SK-N-SH treated with all-trans-retinoic acid at 6 μM for 48 hours (cell line): Measurements from ENCODE around the gene MYH8.

Experiments
- ATAC-seq: fragments of 200-7000 bp; cut with Tn5 transposase; 3 replicates; pipeline ENCODE4 v1.9.1; 2020; ENCODE audit warnings: mild to moderate bottlenecking, moderate library complexity
- ARNTL ChIP-seq: fragments of 450-650 bp; formaldehyde crosslinking; IDR thresholded peaks from 2 replicates; pipeline ENCODE4 v1.5.0; 2020; ENCODE audit warnings: low read depth, mild to moderate bottlenecking, moderate library complexity, borderline replicate concordance
- BACH2 ChIP-seq: fragments of 250-450 bp; sonication (Bioruptor Pico); IDR thresholded peaks from 2 replicates; pipeline ENCODE4 v1.9.0; 2021; ENCODE audit warnings: mild to moderate bottlenecking, borderline replicate concordance
- CSDC2 ChIP-seq: fragments of 250-450 bp; sonication (Bioruptor Pico); IDR thresholded peaks from 2 replicates; pipeline ENCODE4 v1.5.0; 2020; ENCODE audit warnings: mild to moderate bottlenecking, moderate library complexity
- ESRRG ChIP-seq: fragments of 250-450 bp; sonication (Bioruptor Pico); IDR thresholded peaks from 2 replicates; pipeline ENCODE4 v1.6.1; 2021; ENCODE audit warnings: mild to moderate bottlenecking
- GLIS3 ChIP-seq: fragments of 250-450 bp; sonication (Bioruptor Pico); IDR thresholded peaks from 2 replicates; pipeline ENCODE4 v1.5.0; 2020; ENCODE audit warnings: mild to moderate bottlenecking, moderate library complexity
- ISL1 ChIP-seq: fragments of 250-450 bp; sonication (Bioruptor Pico); IDR thresholded peaks from 2 replicates; pipeline ENCODE4 v2.1.2; 2022; ENCODE audit warnings: mild to moderate bottlenecking, moderate library complexity
- OSR1 ChIP-seq: fragments of 250-450 bp; sonication (Bioruptor Pico); IDR thresholded peaks from 2 replicates; pipeline ENCODE4 v1.8.0; 2022; ENCODE audit warnings: moderate library complexity, mild to moderate bottlenecking, inconsistent platforms
- PPARA ChIP-seq: fragments of 250-450 bp; sonication (Bioruptor Pico); IDR thresholded peaks from 2 replicates; pipeline ENCODE4 v1.5.0; 2020; ENCODE audit warnings: mild to moderate bottlenecking, borderline replicate concordance
- RARB ChIP-seq: fragments of 250-450 bp; sonication (Bioruptor Pico); IDR thresholded peaks from 2 replicates; pipeline ENCODE4 v1.8.0; 2021; ENCODE audit warnings: mild to moderate bottlenecking, moderate library complexity
- SNAI2 ChIP-seq: fragments of 250-450 bp; sonication (Bioruptor Pico); IDR thresholded peaks from 2 replicates; pipeline ENCODE4 v1.5.0; 2020; ENCODE audit warnings: mild to moderate bottlenecking, moderate library complexity
- TCF4 ChIP-seq: fragments of 250-450 bp; sonication (Bioruptor Pico); IDR thresholded peaks from 2 replicates; pipeline ENCODE4 v1.8.0; 2021; ENCODE audit warnings: mild to moderate bottlenecking, moderate library complexity, borderline replicate concordance
- TOX ChIP-seq: fragments of 250-450 bp; sonication (Bioruptor Pico); IDR thresholded peaks from 2 replicates; pipeline ENCODE4 v1.8.0; 2021; ENCODE audit warnings: mild to moderate bottlenecking, moderate library complexity, borderline replicate concordance
- ZC3H10 ChIP-seq: fragments of 250-450 bp; sonication (Bioruptor Pico); IDR thresholded peaks from 2 replicates; pipeline ENCODE4 v1.5.1; 2021; ENCODE audit warnings: mild to moderate bottlenecking, moderate library complexity
- ZFP3 ChIP-seq: fragments of 250-450 bp; sonication (Bioruptor Pico); IDR thresholded peaks from 2 replicates; pipeline ENCODE4 v1.5.0; 2020; ENCODE audit warnings: mild to moderate bottlenecking, moderate library complexity
- ZFP30 ChIP-seq: fragments of 450-650 bp; formaldehyde crosslinking; IDR thresholded peaks from 2 replicates; pipeline ENCODE4 v1.5.0; 2022; ENCODE audit warnings: mild to moderate bottlenecking, moderate library complexity
- ZNF565 ChIP-seq: fragments of 450-650 bp; formaldehyde crosslinking; conservative IDR thresholded peaks from 2 replicates; pipeline ENCODE4 v1.5.0; 2020; ENCODE audit warnings: low read depth, mild to moderate bottlenecking, moderate library complexity
- ZNF70 ChIP-seq: fragments of 450-650 bp; formaldehyde crosslinking; IDR thresholded peaks from 2 replicates; pipeline ENCODE4 v1.5.0; 2020; ENCODE audit warnings: mild to moderate bottlenecking, moderate library complexity
- ZNF8 ChIP-seq: fragments of 450-650 bp; formaldehyde crosslinking; IDR thresholded peaks from 2 replicates; pipeline ENCODE4 v1.5.0; 2020; ENCODE audit warnings: mild to moderate bottlenecking, moderate library complexity
- TF ChIP-seq, protein P1 (sequence below): fragments of 250-450 bp; sonication (Bioruptor Pico); IDR thresholded peaks from 2 replicates; pipeline ENCODE4 v1.5.1; 2020; ENCODE audit warnings: low read depth, mild to moderate bottlenecking, moderate library complexity
- TF ChIP-seq, protein P2 (sequence below): fragments of 250-450 bp; sonication (Bioruptor Pico); IDR thresholded peaks from 2 replicates; pipeline ENCODE4 v1.8.0; 2020; ENCODE audit warnings: mild to moderate bottlenecking, moderate library complexity, borderline replicate concordance
- TF ChIP-seq, protein P3 (sequence below): fragments of 250-450 bp; sonication (Bioruptor Pico); IDR thresholded peaks from 2 replicates; pipeline ENCODE4 v1.8.0; 2021; ENCODE audit warnings: low read depth, mild to moderate bottlenecking, moderate library complexity, borderline replicate concordance
- TF ChIP-seq, protein P4 (sequence below): fragments of 250-450 bp; sonication (Bioruptor Pico); IDR thresholded peaks from 2 replicates; pipeline ENCODE4 v1.5.0; 2020; ENCODE audit warnings: mild to moderate bottlenecking, moderate library complexity
- TF ChIP-seq, protein P5 (sequence below): fragments of 250-450 bp; sonication (Bioruptor Pico); IDR thresholded peaks from 2 replicates; pipeline ENCODE4 v1.5.1; 2021; ENCODE audit warnings: mild to moderate bottlenecking, moderate library complexity

The MYH8 gene

DNA sequence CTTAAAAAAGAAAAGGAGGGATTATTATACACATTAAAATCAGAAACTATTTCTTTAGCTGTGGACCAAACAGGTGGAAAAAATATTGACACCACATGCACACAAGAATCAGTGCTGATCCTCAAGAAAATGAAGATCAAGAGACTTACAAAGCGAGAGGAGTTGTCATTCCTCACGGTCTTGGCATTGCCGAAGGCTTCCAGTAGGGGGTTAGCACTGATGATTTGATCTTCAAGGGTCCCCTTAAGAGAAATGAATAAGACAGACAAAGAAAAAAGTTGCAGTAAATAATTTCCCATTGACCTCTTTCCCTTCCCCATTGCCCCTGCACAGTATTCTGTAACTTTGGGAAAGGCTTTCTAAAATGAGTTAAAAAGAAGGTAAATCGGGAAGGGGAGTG is 41.7 kb upstream of the MYH8 start (continued):
- TF ChIP-seq ARNTL (CRISPR knock-in tag) (no peak), TOX (CRISPR knock-in tag) (no peak), PPARA (CRISPR knock-in tag) (no peak), ZFP30 (CRISPR knock-in tag) (no peak), SNAI2 (CRISPR knock-in tag) (no peak), ZNF565 (CRISPR knock-in tag) (no peak)
- TF ChIP-seq, protein P1, sequence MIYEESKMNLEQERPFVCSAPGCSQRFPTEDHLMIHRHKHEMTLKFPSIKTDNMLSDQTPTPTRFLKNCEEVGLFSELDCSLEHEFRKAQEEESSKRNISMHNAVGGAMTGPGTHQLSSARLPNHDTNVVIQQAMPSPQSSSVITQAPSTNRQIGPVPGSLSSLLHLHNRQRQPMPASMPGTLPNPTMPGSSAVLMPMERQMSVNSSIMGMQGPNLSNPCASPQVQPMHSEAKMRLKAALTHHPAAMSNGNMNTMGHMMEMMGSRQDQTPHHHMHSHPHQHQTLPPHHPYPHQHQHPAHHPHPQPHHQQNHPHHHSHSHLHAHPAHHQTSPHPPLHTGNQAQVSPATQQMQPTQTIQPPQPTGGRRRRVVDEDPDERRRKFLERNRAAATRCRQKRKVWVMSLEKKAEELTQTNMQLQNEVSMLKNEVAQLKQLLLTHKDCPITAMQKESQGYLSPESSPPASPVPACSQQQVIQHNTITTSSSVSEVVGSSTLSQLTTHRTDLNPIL = no peak

DNA sequence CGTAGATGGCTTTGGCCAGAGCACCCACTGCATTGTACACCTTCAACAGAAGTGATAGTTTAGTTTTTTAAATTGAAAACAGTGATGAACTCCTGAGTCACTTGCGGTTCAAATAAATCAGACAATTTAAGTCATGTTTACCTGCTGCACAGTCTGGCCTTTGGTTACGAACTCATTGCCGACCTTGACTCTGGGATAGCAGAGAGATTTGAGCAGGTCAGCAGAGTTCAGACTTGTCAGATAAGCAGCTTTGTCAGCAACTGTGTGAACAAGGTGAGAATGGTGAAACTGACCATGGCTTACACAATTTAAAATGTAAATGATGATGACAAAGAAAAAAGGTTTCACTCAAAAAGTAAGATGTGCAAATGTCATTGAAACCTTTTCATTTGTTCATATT is 38.3 kb upstream of the MYH8 start:
- TF ChIP-seq, protein P2, sequence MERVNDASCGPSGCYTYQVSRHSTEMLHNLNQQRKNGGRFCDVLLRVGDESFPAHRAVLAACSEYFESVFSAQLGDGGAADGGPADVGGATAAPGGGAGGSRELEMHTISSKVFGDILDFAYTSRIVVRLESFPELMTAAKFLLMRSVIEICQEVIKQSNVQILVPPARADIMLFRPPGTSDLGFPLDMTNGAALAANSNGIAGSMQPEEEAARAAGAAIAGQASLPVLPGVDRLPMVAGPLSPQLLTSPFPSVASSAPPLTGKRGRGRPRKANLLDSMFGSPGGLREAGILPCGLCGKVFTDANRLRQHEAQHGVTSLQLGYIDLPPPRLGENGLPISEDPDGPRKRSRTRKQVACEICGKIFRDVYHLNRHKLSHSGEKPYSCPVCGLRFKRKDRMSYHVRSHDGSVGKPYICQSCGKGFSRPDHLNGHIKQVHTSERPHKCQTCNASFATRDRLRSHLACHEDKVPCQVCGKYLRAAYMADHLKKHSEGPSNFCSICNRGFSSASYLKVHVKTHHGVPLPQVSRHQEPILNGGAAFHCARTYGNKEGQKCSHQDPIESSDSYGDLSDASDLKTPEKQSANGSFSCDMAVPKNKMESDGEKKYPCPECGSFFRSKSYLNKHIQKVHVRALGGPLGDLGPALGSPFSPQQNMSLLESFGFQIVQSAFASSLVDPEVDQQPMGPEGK (CRISPR knock-in tag) = no peak
- no peak for TF ChIP-seq ARNTL (CRISPR knock-in tag)
- no peak for TF ChIP-seq RARB (CRISPR knock-in tag)
- TF ChIP-seq BACH2 = no peak
- no peak for TF ChIP-seq ZFP3 (CRISPR knock-in tag)
- no peak for TF ChIP-seq ZNF8 (CRISPR knock-in tag)
- TF ChIP-seq, protein P3, sequence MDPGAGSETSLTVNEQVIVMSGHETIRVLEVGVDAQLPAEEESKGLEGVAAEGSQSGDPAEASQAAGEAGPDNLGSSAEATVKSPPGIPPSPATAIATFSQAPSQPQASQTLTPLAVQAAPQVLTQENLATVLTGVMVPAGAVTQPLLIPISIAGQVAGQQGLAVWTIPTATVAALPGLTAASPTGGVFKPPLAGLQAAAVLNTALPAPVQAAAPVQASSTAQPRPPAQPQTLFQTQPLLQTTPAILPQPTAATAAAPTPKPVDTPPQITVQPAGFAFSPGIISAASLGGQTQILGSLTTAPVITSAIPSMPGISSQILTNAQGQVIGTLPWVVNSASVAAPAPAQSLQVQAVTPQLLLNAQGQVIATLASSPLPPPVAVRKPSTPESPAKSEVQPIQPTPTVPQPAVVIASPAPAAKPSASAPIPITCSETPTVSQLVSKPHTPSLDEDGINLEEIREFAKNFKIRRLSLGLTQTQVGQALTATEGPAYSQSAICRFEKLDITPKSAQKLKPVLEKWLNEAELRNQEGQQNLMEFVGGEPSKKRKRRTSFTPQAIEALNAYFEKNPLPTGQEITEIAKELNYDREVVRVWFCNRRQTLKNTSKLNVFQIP (CRISPR knock-in tag) = no peak
- TF ChIP-seq ISL1 (CRISPR knock-in tag) = no peak
- ATAC-seq = no peak

DNA sequence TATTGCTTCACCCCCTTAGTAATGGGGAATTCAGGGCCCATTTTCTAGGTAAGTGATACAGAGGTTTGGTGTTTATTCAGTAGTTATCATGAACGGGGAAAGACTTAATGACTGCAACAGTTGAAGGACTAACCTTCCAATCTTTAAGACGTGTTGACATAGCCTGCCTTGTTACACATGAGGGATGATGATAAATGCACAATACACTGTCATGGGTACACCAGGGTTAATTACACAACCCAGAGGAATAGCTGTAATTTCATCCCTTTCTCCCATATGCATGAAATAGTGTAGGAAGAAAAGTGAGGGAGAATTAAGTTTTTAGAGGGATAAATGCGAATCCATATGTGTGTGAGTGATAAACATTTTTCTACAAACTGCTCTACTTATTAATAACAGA is 37.0 kb upstream of the MYH8 start:
- TF ChIP-seq TCF4 (CRISPR knock-in tag) = no peak
- no peak for TF ChIP-seq GLIS3 (CRISPR knock-in tag)
- no peak for TF ChIP-seq ZNF70 (CRISPR knock-in tag)
- TF ChIP-seq, protein P1 = no peak
- TF ChIP-seq RARB (CRISPR knock-in tag) = no peak
- no peak for TF ChIP-seq ISL1 (CRISPR knock-in tag)
- TF ChIP-seq PPARA (CRISPR knock-in tag) = no peak
- TF ChIP-seq ARNTL (CRISPR knock-in tag) = no peak
- TF ChIP-seq CSDC2 (CRISPR knock-in tag) = no peak
- no peak for TF ChIP-seq TOX (CRISPR knock-in tag)
- TF ChIP-seq, protein P3 (CRISPR knock-in tag) = no peak
- TF ChIP-seq, protein P4, sequence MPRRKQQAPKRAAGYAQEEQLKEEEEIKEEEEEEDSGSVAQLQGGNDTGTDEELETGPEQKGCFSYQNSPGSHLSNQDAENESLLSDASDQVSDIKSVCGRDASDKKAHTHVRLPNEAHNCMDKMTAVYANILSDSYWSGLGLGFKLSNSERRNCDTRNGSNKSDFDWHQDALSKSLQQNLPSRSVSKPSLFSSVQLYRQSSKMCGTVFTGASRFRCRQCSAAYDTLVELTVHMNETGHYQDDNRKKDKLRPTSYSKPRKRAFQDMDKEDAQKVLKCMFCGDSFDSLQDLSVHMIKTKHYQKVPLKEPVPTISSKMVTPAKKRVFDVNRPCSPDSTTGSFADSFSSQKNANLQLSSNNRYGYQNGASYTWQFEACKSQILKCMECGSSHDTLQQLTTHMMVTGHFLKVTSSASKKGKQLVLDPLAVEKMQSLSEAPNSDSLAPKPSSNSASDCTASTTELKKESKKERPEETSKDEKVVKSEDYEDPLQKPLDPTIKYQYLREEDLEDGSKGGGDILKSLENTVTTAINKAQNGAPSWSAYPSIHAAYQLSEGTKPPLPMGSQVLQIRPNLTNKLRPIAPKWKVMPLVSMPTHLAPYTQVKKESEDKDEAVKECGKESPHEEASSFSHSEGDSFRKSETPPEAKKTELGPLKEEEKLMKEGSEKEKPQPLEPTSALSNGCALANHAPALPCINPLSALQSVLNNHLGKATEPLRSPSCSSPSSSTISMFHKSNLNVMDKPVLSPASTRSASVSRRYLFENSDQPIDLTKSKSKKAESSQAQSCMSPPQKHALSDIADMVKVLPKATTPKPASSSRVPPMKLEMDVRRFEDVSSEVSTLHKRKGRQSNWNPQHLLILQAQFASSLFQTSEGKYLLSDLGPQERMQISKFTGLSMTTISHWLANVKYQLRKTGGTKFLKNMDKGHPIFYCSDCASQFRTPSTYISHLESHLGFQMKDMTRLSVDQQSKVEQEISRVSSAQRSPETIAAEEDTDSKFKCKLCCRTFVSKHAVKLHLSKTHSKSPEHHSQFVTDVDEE = no peak
- TF ChIP-seq ZFP3 (CRISPR knock-in tag) = no peak
- no peak for TF ChIP-seq OSR1 (CRISPR knock-in tag)
- no peak for TF ChIP-seq ZNF565 (CRISPR knock-in tag)
- TF ChIP-seq ZC3H10 (CRISPR knock-in tag) = no peak
- TF ChIP-seq, protein P2 (CRISPR knock-in tag) = no peak
- TF ChIP-seq, protein P5, sequence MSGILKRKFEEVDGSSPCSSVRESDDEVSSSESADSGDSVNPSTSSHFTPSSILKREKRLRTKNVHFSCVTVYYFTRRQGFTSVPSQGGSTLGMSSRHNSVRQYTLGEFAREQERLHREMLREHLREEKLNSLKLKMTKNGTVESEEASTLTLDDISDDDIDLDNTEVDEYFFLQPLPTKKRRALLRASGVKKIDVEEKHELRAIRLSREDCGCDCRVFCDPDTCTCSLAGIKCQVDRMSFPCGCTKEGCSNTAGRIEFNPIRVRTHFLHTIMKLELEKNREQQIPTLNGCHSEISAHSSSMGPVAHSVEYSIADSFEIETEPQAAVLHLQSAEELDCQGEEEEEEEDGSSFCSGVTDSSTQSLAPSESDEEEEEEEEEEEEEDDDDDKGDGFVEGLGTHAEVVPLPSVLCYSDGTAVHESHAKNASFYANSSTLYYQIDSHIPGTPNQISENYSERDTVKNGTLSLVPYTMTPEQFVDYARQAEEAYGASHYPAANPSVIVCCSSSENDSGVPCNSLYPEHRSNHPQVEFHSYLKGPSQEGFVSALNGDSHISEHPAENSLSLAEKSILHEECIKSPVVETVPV (CRISPR knock-in tag) = no peak
- no peak for TF ChIP-seq BACH2
- no peak for TF ChIP-seq ESRRG (CRISPR knock-in tag)

More for the DNA sequence above, 37.0 kb upstream of the MYH8 start:
- ATAC-seq = no peak
